SK-N-SH treated with all-trans-retinoic acid at 6 μM for 48 hours (cell line): ENCODE measurements around the gene OBSCN.

Experiments
- PATZ1 ChIP-seq: fragments of 250-450 bp; sonication (Bioruptor Pico); IDR thresholded peaks from 2 replicates; pipeline ENCODE4 v1.8.0; 2020; ENCODE audit warnings: mild to moderate bottlenecking, moderate library complexity, borderline replicate concordance
- RARB ChIP-seq: fragments of 250-450 bp; sonication (Bioruptor Pico); IDR thresholded peaks from 2 replicates; pipeline ENCODE4 v1.8.0; 2021; ENCODE audit warnings: mild to moderate bottlenecking, moderate library complexity
- SNAI2 ChIP-seq: fragments of 250-450 bp; sonication (Bioruptor Pico); IDR thresholded peaks from 2 replicates; pipeline ENCODE4 v1.5.0; 2020; ENCODE audit warnings: mild to moderate bottlenecking, moderate library complexity
- TCF4 ChIP-seq: fragments of 250-450 bp; sonication (Bioruptor Pico); IDR thresholded peaks from 2 replicates; pipeline ENCODE4 v1.8.0; 2021; ENCODE audit warnings: mild to moderate bottlenecking, moderate library complexity, borderline replicate concordance
- TSHZ2 ChIP-seq: fragments of 250-450 bp; sonication (Bioruptor Pico); IDR thresholded peaks from 2 replicates; pipeline ENCODE4 v1.5.0; 2020; ENCODE audit warnings: mild to moderate bottlenecking, moderate library complexity
- ZC3H10 ChIP-seq: fragments of 250-450 bp; sonication (Bioruptor Pico); IDR thresholded peaks from 2 replicates; pipeline ENCODE4 v1.5.1; 2021; ENCODE audit warnings: mild to moderate bottlenecking, moderate library complexity
- ZFP3 ChIP-seq: fragments of 250-450 bp; sonication (Bioruptor Pico); IDR thresholded peaks from 2 replicates; pipeline ENCODE4 v1.5.0; 2020; ENCODE audit warnings: mild to moderate bottlenecking, moderate library complexity
- ZFP30 ChIP-seq: fragments of 450-650 bp; formaldehyde crosslinking; IDR thresholded peaks from 2 replicates; pipeline ENCODE4 v1.5.0; 2022; ENCODE audit warnings: mild to moderate bottlenecking, moderate library complexity

- TF ChIP-seq ZFP3 (CRISPR knock-in tag) (no peak), ZFP30 (CRISPR knock-in tag) (no peak), ZC3H10 (CRISPR knock-in tag) (no peak), RARB (CRISPR knock-in tag) (no peak), SNAI2 (CRISPR knock-in tag) (no peak), PATZ1 (CRISPR knock-in tag) (no peak), TSHZ2 (no peak), TCF4 (CRISPR knock-in tag) (no peak)
These were observed 2.1 kb upstream of the OBSCN start for GRCh38 chr1:228205526-228206436.
